ENCODE measurements around the gene IL18RAP. TPM values are rescaled to one million over a fixed set of nuclear protein-coding genes. Genes with fewer than 3 reads are reported as not detected.

IL18RAP gene, protein sequence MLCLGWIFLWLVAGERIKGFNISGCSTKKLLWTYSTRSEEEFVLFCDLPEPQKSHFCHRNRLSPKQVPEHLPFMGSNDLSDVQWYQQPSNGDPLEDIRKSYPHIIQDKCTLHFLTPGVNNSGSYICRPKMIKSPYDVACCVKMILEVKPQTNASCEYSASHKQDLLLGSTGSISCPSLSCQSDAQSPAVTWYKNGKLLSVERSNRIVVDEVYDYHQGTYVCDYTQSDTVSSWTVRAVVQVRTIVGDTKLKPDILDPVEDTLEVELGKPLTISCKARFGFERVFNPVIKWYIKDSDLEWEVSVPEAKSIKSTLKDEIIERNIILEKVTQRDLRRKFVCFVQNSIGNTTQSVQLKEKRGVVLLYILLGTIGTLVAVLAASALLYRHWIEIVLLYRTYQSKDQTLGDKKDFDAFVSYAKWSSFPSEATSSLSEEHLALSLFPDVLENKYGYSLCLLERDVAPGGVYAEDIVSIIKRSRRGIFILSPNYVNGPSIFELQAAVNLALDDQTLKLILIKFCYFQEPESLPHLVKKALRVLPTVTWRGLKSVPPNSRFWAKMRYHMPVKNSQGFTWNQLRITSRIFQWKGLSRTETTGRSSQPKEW
- 0.26 and 0.32 TPM in 2 replicates for total RNA-seq

DNA sequence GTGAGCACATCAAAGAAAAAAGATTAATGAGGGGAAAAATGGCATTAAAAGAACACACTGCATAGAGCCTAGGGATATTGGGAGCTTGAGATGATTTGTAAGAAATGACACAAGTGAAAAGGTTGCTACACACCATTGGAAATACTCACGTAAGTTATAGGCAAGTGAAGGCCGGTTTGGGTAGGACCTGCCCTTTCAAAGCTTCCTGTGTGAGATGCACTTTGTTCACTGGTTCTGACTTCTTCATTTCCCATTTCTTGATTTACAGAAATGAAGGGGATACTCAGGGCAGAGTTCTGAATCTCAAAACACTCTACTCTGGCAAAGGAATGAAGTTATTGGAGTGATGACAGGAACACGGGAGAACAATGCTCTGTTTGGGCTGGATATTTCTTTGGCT lies at the start of gene IL18RAP:
TSS of gene IL18RAP (plus strand) at position 251 of the 400 bp plus-strand sequence. CDS start at position 369, 118 bp downstream.

DNA sequence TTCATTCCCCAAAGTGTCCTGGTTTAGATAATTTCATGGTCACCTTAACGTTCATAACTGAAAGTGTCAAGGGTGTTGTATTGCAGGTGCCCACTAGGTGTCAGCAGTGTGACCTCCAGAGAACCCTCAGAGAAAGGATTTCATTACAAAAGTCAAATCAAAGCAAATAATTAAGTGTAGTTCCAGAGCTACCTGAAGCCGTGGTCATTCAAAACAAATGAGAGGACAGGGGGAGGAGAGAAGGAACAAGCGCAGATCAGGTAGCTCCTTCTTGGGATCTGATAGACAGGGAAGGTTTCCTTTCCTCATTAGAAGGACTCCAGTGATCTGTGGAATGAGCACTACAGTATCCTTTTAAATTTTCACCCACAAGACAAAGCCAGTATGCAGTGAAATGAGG lies 50.1 kb downstream of the IL18RAP start, which contains the start of gene SLC9A4:
TSS of gene SLC9A4 (plus strand) at position 207 of the 400 bp plus-strand sequence. CDS start 534 bp downstream, outside the sequence.

Other genes with a start within 250 kb of the IL18RAP start
- 0.52 and 0.88 TPM in 2 replicates for gene IL1RL2, start 236.1 kb upstream of the IL18RAP start, total RNA-seq
- 2.1 and 108 TPM in 2 replicates for gene IL1RL1, start 111.6 kb upstream of the IL18RAP start, total RNA-seq
- 3.1 and 57.0 TPM in 2 replicates for gene IL18R1, start 67.4 kb upstream of the IL18RAP start, total RNA-seq
- gene SLC9A4, start 50.1 kb downstream of the IL18RAP start, total RNA-seq = not detected in 2 replicates
- not detected in 2 replicates for gene SLC9A2, start 196.4 kb downstream of the IL18RAP start, total RNA-seq

Data from epithelial cell of alveolus of lung (primary cell).